Measurements from ENCODE around the gene GID8. TPM values are rescaled to one million over a fixed set of nuclear protein-coding genes. Genes with fewer than 3 reads are reported as not detected.

GID8 gene
- total and polyA plus RNA-seq, 2 donors (not counting 3 experiments of a cell fraction or from before 2014, with no cell fraction given): 25.3 to 34.6 TPM

GRCh38 chr20:62957136-62958117 lies 19.5 kb downstream of the GID8 start:
- Histone ChIP-seq H3K9ac (replicated peaks; ENCODE audit: extremely low read depth, insufficient read depth, low read length) (no peak overlapping the region), H2AFZ (ENCODE audit: low read depth, low read length) (no peak overlapping the region), H3K79me2 (ENCODE audit: control insufficient read depth, insufficient read depth, low read length) (peaks cover 29% of the 10 kb centered on the region), H4K20me1 (replicated peaks; ENCODE audit: control insufficient read depth, extremely low read depth, insufficient read depth, low read length) (no peaks in the 10 kb centered on the region), H3K36me3 (ENCODE audit: control insufficient read depth in 2 of 2, extremely low read depth in 1 of 2, insufficient read depth in 2 of 2, low read length in 2 of 2) (no peaks in the 10 kb centered on the region), H3K4me2 (ENCODE audit: insufficient read depth, low read length) (no peak overlapping the region), H3K27ac (ENCODE audit: insufficient read depth, low read depth, low read length) (no peak overlapping the region), H3K9me1 (replicated peaks; ENCODE audit: control insufficient read depth, extremely low read depth, insufficient read depth, low read length) (no peaks in the 10 kb centered on the region), H3K27me3 (ENCODE audit: control insufficient read depth in 2 of 2, insufficient read depth in 2 of 2, low read length in 2 of 2) (no peaks in the 10 kb centered on the region), H3K9me3 (replicated peaks; ENCODE audit: control insufficient read depth, insufficient read depth, low read length) (no peaks in the 10 kb centered on the region), H3K4me1 (ENCODE audit: control insufficient read depth, extremely low read depth, insufficient read depth, low read length) (peaks cover 16% of the 10 kb centered on the region), H3K4me3 (replicated peaks in 1 of 3; ENCODE audit: insufficient read depth in 1 of 3, low read depth in 1 of 3, low read length in 3 of 3) (no peak overlapping the region)
- DNase-seq (ENCODE audit: low read depth, low spot score) (no peak), FAIRE-seq (no peak)
- ChIA-PET POLR2A (no interaction called here), CTCF (interaction anchor here (0.6 to 1.0 kb wide), 2 partner anchors 9 to 15 kb away, joined by 3 read pairs; no protein-coding TSS in a partner anchor)
- TF ChIP-seq POLR2A (IDR thresholded peaks at IDR 0.05; ENCODE audit: low read depth, low read length): no peak
- no peak for TF ChIP-seq CTCF (IDR thresholded peaks at IDR 0.05; ENCODE audit: extremely low read depth in 1 of 2, insufficient read depth in 1 of 2, low read depth in 1 of 2, low read length in 2 of 2)
- TF ChIP-seq JUN (IDR thresholded peaks at IDR 0.05; ENCODE audit: borderline replicate concordance, insufficient read depth, insufficient read length, low read depth): no peak
- TF ChIP-seq MAX (IDR thresholded peaks at IDR 0.05; ENCODE audit: insufficient read depth, insufficient read length): no peak
- TF ChIP-seq POLR2AphosphoS5 (IDR thresholded peaks at IDR 0.05; ENCODE audit: insufficient read depth, low read depth, low read length): no peak
- TF ChIP-seq MYC (IDR thresholded peaks at IDR 0.05; ENCODE audit: low read depth, low read length): no peak
- TF ChIP-seq FOS (IDR thresholded peaks at IDR 0.05; ENCODE audit: borderline replicate concordance, insufficient read depth, low read length): no peak
- no peak for TF ChIP-seq EZH2 (IDR thresholded peaks at IDR 0.05; ENCODE audit: borderline replicate concordance, low read depth, low read length, severe bottlenecking)
- BruUV-seq (replicated peaks): no TSS peak
- dilution Hi-C loops (cut with MboI; ENCODE audit: extremely low pct_ligation_motif_present, low sequenced_read_pairs): no loop called here
- intact Hi-C loops (cut with micrococcal nuclease): no loop called here
